SK-N-SH (cell line): Measurements from ENCODE around the gene ANKRD18A. TPM values are rescaled to one million over a fixed set of nuclear protein-coding genes. Genes with fewer than 3 reads are reported as not detected.

Source experiments
- CTCF ChIA-PET: fragments of 300-600, 350-600 bp; formaldehyde crosslinking; extraction: SDS; loops from one replicate; lab custom pipeline; 2021; lab: Yijun Ruan, JAX
- POLR2A ChIA-PET: fragments of 350-600 bp; sonication (Branson Sonifier 250); formaldehyde crosslinking; extraction: SDS; loops from one replicate; lab custom pipeline; 2020; ENCODE audit warnings: antibody characterized with exemption, inconsistent platforms; lab: Yijun Ruan, JAX
- DNase-seq: peaks from one replicate; pipeline ENCODE4 v3.0.0; 2012
- H2AFZ ChIP-seq: fragments of 200-600 bp; sonication (generic); 2 replicates; pipeline ENCODE4 v1.8.1; 2016; ENCODE audit warnings: antibody characterized with exemption, mild to moderate bottlenecking, low read depth
- H3F3A ChIP-seq: fragments of 200-600 bp; sonication (generic); replicated peaks from 2 replicates; pipeline ENCODE3; 2016; ENCODE audit warnings: antibody characterized with exemption, mild to moderate bottlenecking; ENCODE audit not compliant: insufficient read depth
- H3K27ac ChIP-seq, 2 experiments: fragments of 200-500 bp in 1 of 2; fragments of 200-600 bp in 1 of 2; sonication (Bioruptor generic) in 1 of 2; sonication (generic), shearing (Covaris generic) in 1 of 2; 2 replicates each; pipeline versions ENCODE4 v1.5.1 to v1.6.1; 2014 to 2016; ENCODE audit warnings: low read depth in 2 of 2, inconsistent platforms in 1 of 2, low read length in 1 of 2, mild to moderate bottlenecking in 1 of 2, mixed read lengths in 1 of 2
- H3K27me3 ChIP-seq: fragments of 200-600 bp; sonication (generic), shearing (Covaris generic); 2 replicates; pipeline ENCODE4 v1.6.1; 2016; ENCODE audit warnings: mixed run types; ENCODE audit not compliant: insufficient read depth
- H3K36me3 ChIP-seq, 2 experiments: fragments of 200-500 bp in 1 of 2; fragments of 200-600 bp in 1 of 2; sonication (Bioruptor generic) in 1 of 2; sonication (generic) in 1 of 2; replicated peaks in 1 of 2; 2 replicates each; pipeline versions ENCODE3 to v1.5.1; 2014 to 2016; ENCODE audit warnings: low read length in 1 of 2, mild to moderate bottlenecking in 1 of 2; ENCODE audit not compliant: insufficient read depth in 2 of 2, control insufficient read depth in 1 of 2
- H3K4me1 ChIP-seq, 2 experiments: fragments of 200-500 bp in 1 of 2; fragments of 200-600 bp in 1 of 2; sonication (Bioruptor generic) in 1 of 2; sonication (generic), shearing (Covaris generic) in 1 of 2; 2 replicates each; pipeline versions ENCODE4 v1.5.1 to v1.6.1; 2014 to 2016; ENCODE audit warnings: low read depth in 1 of 2, low read length in 1 of 2, mixed run types in 1 of 2; ENCODE audit not compliant: insufficient read depth in 2 of 2, control insufficient read depth in 1 of 2
- H3K4me2 ChIP-seq: fragments of 200-600 bp; sonication (generic), shearing (Covaris generic); 2 replicates; pipeline ENCODE4 v1.6.1; 2017; ENCODE audit warnings: mixed run types
- H3K4me3 ChIP-seq, 2 experiments: fragments of 200-500 bp in 1 of 2; fragments of 200-600 bp in 1 of 2; sonication (Bioruptor generic) in 1 of 2; sonication (generic), shearing (Covaris generic) in 1 of 2; 2 replicates each; pipeline versions ENCODE4 v1.5.1 to v1.8.1; 2014 to 2016; ENCODE audit warnings: low read depth in 2 of 2, inconsistent platforms in 1 of 2, low read length in 1 of 2, mild to moderate bottlenecking in 1 of 2, mixed read lengths in 1 of 2, moderate library complexity in 1 of 2
- H3K79me2 ChIP-seq: fragments of 200-600 bp; sonication (generic); 2 replicates; pipeline ENCODE4 v1.8.1; 2017; ENCODE audit warnings: mild to moderate bottlenecking; ENCODE audit not compliant: insufficient read depth
- H3K9ac ChIP-seq: fragments of 200-600 bp; sonication (generic); 2 replicates; pipeline ENCODE4 v1.6.1; 2017; ENCODE audit warnings: mixed run types
- H3K9me2 ChIP-seq: fragments of 200-600 bp; sonication (generic); 2 replicates; pipeline ENCODE4 v1.6.1; 2017; ENCODE audit warnings: mixed run types
- H3K9me3 ChIP-seq: fragments of 200-600 bp; sonication (generic); 2 replicates; pipeline ENCODE4 v1.6.1; 2017; ENCODE audit warnings: mixed run types, mild to moderate bottlenecking, moderate library complexity
- H4K20me1 ChIP-seq: fragments of 200-600 bp; sonication (generic); 2 replicates; pipeline ENCODE4 v1.6.1; 2017; ENCODE audit warnings: mild to moderate bottlenecking, mixed run types; ENCODE audit not compliant: insufficient read depth
- CTCF ChIP-seq: fragments of 200-600 bp; sonication (generic); IDR thresholded peaks from 2 replicates; pipeline ENCODE4 v1.6.1; 2017; ENCODE audit warnings: antibody characterized with exemption, mild to moderate bottlenecking, moderate library complexity
- ELF1 ChIP-seq: IDR thresholded peaks from 2 replicates; pipeline ENCODE4 v1.4.0; 2012
- FOSL2 ChIP-seq: IDR thresholded peaks from 2 replicates; pipeline ENCODE4 v1.4.0; 2012; ENCODE audit warnings: low read depth, mild to moderate bottlenecking, moderate library complexity, borderline replicate concordance
- FOXJ3 ChIP-seq: sonication (generic); formaldehyde crosslinking; IDR thresholded peaks from 2 replicates; pipeline ENCODE4 v1.5.1; 2020; ENCODE audit warnings: mild to moderate bottlenecking, missing genetic modification reagents
- NRF1 ChIP-seq: IDR thresholded peaks from 2 replicates; pipeline ENCODE4 v1.6.1; 2012; ENCODE audit warnings: low read depth, mild to moderate bottlenecking, low read length
- RAD21 ChIP-seq: IDR thresholded peaks from 2 replicates; pipeline ENCODE4 v1.6.1; 2012; ENCODE audit warnings: mild to moderate bottlenecking, low read length
- REST ChIP-seq: IDR thresholded peaks from 2 replicates; pipeline ENCODE4 v1.6.1; 2012; ENCODE audit warnings: mild to moderate bottlenecking, low read depth, low read length, moderate library complexity
- SIN3A ChIP-seq: IDR thresholded peaks from 2 replicates; pipeline ENCODE4 v1.6.1; 2012; ENCODE audit warnings: low read depth, mild to moderate bottlenecking, low read length, moderate library complexity, borderline replicate concordance
- USF1 ChIP-seq: IDR thresholded peaks from 2 replicates; pipeline ENCODE4 v1.4.0; 2012; ENCODE audit warnings: low read depth, borderline replicate concordance
- YY1 ChIP-seq: IDR thresholded peaks from 2 replicates; pipeline ENCODE4 v1.4.0; 2012; ENCODE audit warnings: low read depth, mild to moderate bottlenecking
- WGBS: methylation state at CpG from one replicate; pipeline ENCODE4 v1.1.6; 2017; ENCODE audit warnings: low lambda C conversion rate; 5-methylcytosine and 5-hydroxymethylcytosine counted together
- polyA plus RNA-seq, 3 experiments: library from polyadenylated mRNA; depleted of rRNA; stranded (reverse); fragments of >200 nt; gene quantifications; 2 replicates each; pipeline ENCODE4 v1.2.3, GENCODE V29; 2012

Gene ANKRD18A
- polyA plus RNA-seq, 1 of the 3 experiments (the other 2 are of a cell fraction): 0.02 TPM

DNA sequence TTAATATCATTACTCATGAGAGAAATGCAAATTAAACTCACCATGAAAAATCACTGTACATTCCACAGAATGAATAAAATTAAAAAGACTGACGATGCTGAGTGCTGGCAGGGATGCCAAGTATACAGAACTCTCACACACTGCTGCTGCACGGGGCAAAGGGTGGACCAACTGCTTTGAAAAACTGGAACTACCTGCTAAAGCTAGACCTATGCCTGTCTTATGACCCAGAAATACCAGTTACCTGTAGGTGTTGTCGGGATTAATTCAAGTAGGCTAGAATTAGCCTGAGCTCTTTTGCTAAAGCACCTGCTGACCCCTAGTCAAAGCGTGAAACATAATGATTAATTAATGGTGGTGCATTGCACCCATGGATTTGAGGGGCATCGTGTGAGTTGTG, 36.5 kb upstream of the ANKRD18A start:
- Histone ChIP-seq H3K27me3 (no peaks in the 10 kb centered on the region), H2AFZ (no peak overlapping the region), H3K9ac (no peak overlapping the region), H3K4me3 (no peak overlapping the region), H3K27ac (no peak overlapping the region), H4K20me1 (no peaks in the 10 kb centered on the region), H3K4me2 (no peak overlapping the region), H3K9me3 (no peaks in the 10 kb centered on the region), H3K36me3 (no peaks in the 10 kb centered on the region), H3K9me2 (no peaks in the 10 kb centered on the region), H3F3A (no peaks in the 10 kb centered on the region), H3K4me1 (no peaks in the 10 kb centered on the region), H3K79me2 (no peaks in the 10 kb centered on the region)
- TF ChIP-seq REST (no peak), FOXJ3 (CRISPR knock-in tag) (no peak), YY1 (no peak), FOSL2 (no peak), ELF1 (no peak), CTCF (no peak), RAD21 (no peak)
- POLR2A ChIA-PET: interaction anchor here (0.5 kb wide), 1 partner anchor 36 kb away, joined by 3 read pairs; the partner anchor contains the start of gene ANKRD18A
- no peak for DNase-seq
- WGBS: 33% methylated on average over 5 of the region's 5 CpGs
- CTCF ChIA-PET: interaction anchor here (1.4 kb wide), 1 partner anchor 14 kb away, joined by 7 read pairs; no protein-coding TSS in a partner anchor

GRCh38 chr9:38652486-38652885, 32.1 kb upstream of the ANKRD18A start:
- H3K4me1 ChIP-seq: no peaks in the 10 kb centered on the region
- H2AFZ ChIP-seq: no peak overlapping the region
- H3K9me3 ChIP-seq: no peaks in the 10 kb centered on the region
- TF ChIP-seq USF1: no peak
- TF ChIP-seq SIN3A: no peak
- TF ChIP-seq REST: no peak
- no peak for TF ChIP-seq CTCF
- no peak for TF ChIP-seq NRF1
- ChIA-PET CTCF (interaction anchor here (1.0 kb wide), 1 partner anchor 10 kb away, joined by 5 read pairs; no protein-coding TSS in a partner anchor), POLR2A (no interaction called here)
- no peak overlapping the region for H3K4me2 ChIP-seq
- 65% methylated on average over 7 of the region's 7 CpGs for WGBS
- H3K36me3 ChIP-seq: no peaks in the 10 kb centered on the region
- no peak overlapping the region for H3K4me3 ChIP-seq
- no peaks in the 10 kb centered on the region for H3K9me2 ChIP-seq
- no peak overlapping the region for H3K27ac ChIP-seq
- DNase-seq: no peak
- no peaks in the 10 kb centered on the region for H3F3A ChIP-seq
- no peaks in the 10 kb centered on the region for H3K27me3 ChIP-seq
- no peaks in the 10 kb centered on the region for H3K79me2 ChIP-seq
- no peak overlapping the region for H3K9ac ChIP-seq
- no peaks in the 10 kb centered on the region for H4K20me1 ChIP-seq
